ENCODE results near the gene NUBP1.

The NUBP1 gene

DNA sequence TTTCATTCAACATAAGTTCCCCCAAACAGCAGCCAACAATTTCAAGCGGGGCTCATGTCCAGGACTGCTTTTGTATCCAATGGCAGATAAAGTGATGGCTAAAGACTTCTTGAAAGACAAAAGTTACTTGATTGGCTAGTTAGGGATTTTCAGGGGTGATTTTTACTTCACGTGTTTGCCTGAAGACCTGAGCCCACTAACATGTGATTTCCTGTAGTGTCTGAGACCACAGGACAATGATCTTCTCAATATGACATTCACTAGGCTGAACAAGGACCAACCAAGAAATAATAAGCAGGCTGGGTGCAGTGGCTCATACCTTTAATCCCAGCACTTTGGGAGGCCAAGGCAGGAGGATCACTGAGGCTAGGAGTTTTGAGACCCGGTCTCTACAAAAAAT lies 64.6 kb downstream of the NUBP1 start:
- no peak overlapping the region for H2AK5ac ChIP-seq (ENCODE audit: low read length, severe bottlenecking)
- no peaks in the 10 kb centered on the region for H3K79me1 ChIP-seq (replicated peaks; ENCODE audit: low read length, poor library complexity, severe bottlenecking)
- H2BK5ac ChIP-seq (ENCODE audit: low read depth, low read length, poor library complexity, severe bottlenecking), result no peak overlapping the region
- H4K8ac ChIP-seq (ENCODE audit: low read length), result no peak overlapping the region
- no peak overlapping the region for H2AFZ ChIP-seq (ENCODE audit: low read depth, low read length)
- H2BK12ac ChIP-seq (ENCODE audit: low read length in 2 of 2), result no peak overlapping the region
- no peak overlapping the region for H3K18ac ChIP-seq (ENCODE audit: low read depth in 1 of 2, low read length in 2 of 2)
- H3K36me3 ChIP-seq (ENCODE audit: control insufficient read depth in 1 of 2, insufficient read depth in 2 of 2, low read depth in 1 of 2, low read length in 2 of 2), result no peaks in the 10 kb centered on the region
- no peak overlapping the region for H3K23ac ChIP-seq (ENCODE audit: low read length in 2 of 2)
- no peak overlapping the region for H2BK15ac ChIP-seq (ENCODE audit: low read depth, poor library complexity, severe bottlenecking)
- H3K9ac ChIP-seq (ENCODE audit: low read length), result no peak overlapping the region
- no peaks in the 10 kb centered on the region for H3K4me1 ChIP-seq (ENCODE audit: control insufficient read depth, insufficient read depth, low read depth, low read length)
- H3K27me3 ChIP-seq (ENCODE audit: control insufficient read depth in 1 of 2, insufficient read depth in 1 of 2, low read length in 2 of 2), result peaks cover 5 to 16% of the 10 kb centered on the region in 2 experiments
- H3K27ac ChIP-seq (ENCODE audit: low read length, poor library complexity, severe bottlenecking), result no peak overlapping the region
- no peak overlapping the region for H4K91ac ChIP-seq (ENCODE audit: low read length)
- no peak overlapping the region for H3K4me2 ChIP-seq (ENCODE audit: low read length, poor library complexity, severe bottlenecking)
- 94% methylated on average over 3 of the region's 3 CpGs for WGBS
- DNase-seq, result no peak
- H3K4me3 ChIP-seq (ENCODE audit: insufficient read depth in 1 of 2, low read depth in 1 of 2, low read length in 2 of 2), result no peak overlapping the region
- H2BK120ac ChIP-seq (ENCODE audit: low read depth, low read length), result no peak overlapping the region
- no peak overlapping the region for H3K14ac ChIP-seq (ENCODE audit: low read length in 2 of 2)
- no peaks in the 10 kb centered on the region for H3K9me3 ChIP-seq (ENCODE audit: control insufficient read depth, low read length)
- no peak overlapping the region for H3K4ac ChIP-seq (ENCODE audit: low read depth in 1 of 2, low read length in 2 of 2)

DNA sequence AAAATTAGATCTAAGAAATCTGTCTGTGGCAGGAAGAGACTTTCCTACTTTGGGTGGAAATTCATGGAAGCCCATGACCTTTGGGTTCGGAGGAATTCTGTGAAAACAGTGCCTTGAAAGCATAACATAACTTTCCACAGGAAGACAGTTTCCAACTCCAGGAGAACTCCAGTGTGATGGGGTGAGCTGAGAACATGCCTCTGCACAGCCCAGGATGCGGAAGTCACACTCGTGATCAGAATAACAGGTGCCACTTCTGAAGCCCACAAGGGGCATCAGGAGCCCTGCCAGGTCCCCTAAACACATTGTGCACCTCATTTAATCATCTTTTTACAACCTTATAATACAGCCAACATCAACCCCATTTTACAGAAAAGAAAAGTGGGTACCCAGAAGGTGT lies 65.2 kb downstream of the NUBP1 start:
- H3K9ac ChIP-seq (ENCODE audit: low read length), result no peak overlapping the region
- H3K23ac ChIP-seq (ENCODE audit: low read length in 2 of 2), result no peak overlapping the region
- H3K4ac ChIP-seq (ENCODE audit: low read depth in 1 of 2, low read length in 2 of 2), result no peak overlapping the region
- no peak overlapping the region for H2BK12ac ChIP-seq (ENCODE audit: low read length in 2 of 2)
- no peaks in the 10 kb centered on the region for H3K4me1 ChIP-seq (ENCODE audit: control insufficient read depth, insufficient read depth, low read depth, low read length)
- H2AFZ ChIP-seq (ENCODE audit: low read depth, low read length), result no peak overlapping the region
- no peak overlapping the region for H2AK5ac ChIP-seq (ENCODE audit: low read length, severe bottlenecking)
- H3K27ac ChIP-seq (ENCODE audit: low read length, poor library complexity, severe bottlenecking), result no peak overlapping the region
- H3K14ac ChIP-seq (ENCODE audit: low read length in 2 of 2), result no peak overlapping the region
- no peaks in the 10 kb centered on the region for H3K9me3 ChIP-seq (ENCODE audit: control insufficient read depth, low read length)
- no peak for DNase-seq
- H2BK120ac ChIP-seq (ENCODE audit: low read depth, low read length), result no peak overlapping the region
- peaks cover 5 to 16% of the 10 kb centered on the region in 2 experiments for H3K27me3 ChIP-seq (ENCODE audit: control insufficient read depth in 1 of 2, insufficient read depth in 1 of 2, low read length in 2 of 2)
- H3K18ac ChIP-seq (ENCODE audit: low read depth in 1 of 2, low read length in 2 of 2), result no peak overlapping the region
- no peak overlapping the region for H4K91ac ChIP-seq (ENCODE audit: low read length)
- H3K36me3 ChIP-seq (ENCODE audit: control insufficient read depth in 1 of 2, insufficient read depth in 2 of 2, low read depth in 1 of 2, low read length in 2 of 2), result no peaks in the 10 kb centered on the region
- H3K79me1 ChIP-seq (replicated peaks; ENCODE audit: low read length, poor library complexity, severe bottlenecking), result no peaks in the 10 kb centered on the region
- H3K4me2 ChIP-seq (ENCODE audit: low read length, poor library complexity, severe bottlenecking), result no peak overlapping the region
- no peak overlapping the region for H4K8ac ChIP-seq (ENCODE audit: low read length)
- H2BK5ac ChIP-seq (ENCODE audit: low read depth, low read length, poor library complexity, severe bottlenecking), result no peak overlapping the region
- 89% methylated on average over 3 of the region's 3 CpGs for WGBS
- no peak overlapping the region for H2BK15ac ChIP-seq (ENCODE audit: low read depth, poor library complexity, severe bottlenecking)
- no peak overlapping the region for H3K4me3 ChIP-seq (ENCODE audit: insufficient read depth in 1 of 2, low read depth in 1 of 2, low read length in 2 of 2)

DNA sequence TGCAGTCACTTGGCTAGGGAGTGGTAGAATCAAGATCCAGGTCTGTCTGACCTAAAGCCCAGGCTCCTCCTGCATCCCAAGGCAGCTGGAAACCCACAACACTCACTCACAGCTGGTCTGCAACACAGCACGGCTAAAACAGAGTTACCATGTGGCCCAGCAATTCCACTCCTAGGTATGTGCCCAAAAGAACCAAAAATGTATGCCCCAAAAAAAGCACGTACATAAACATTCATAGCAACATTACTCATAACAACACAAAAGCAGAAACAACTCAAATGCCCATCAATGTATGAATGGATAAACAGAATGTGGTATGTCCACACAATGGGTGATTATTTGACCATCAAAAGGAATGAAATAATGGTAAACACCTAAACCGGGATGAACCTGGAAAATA lies 66.1 kb downstream of the NUBP1 start:
- H3K23ac ChIP-seq (ENCODE audit: low read length in 2 of 2), result no peak overlapping the region
- H3K18ac ChIP-seq (ENCODE audit: low read depth in 1 of 2, low read length in 2 of 2), result no peak overlapping the region
- H3K4ac ChIP-seq (ENCODE audit: low read depth in 1 of 2, low read length in 2 of 2), result no peak overlapping the region
- peaks cover 5 to 18% of the 10 kb centered on the region in 2 experiments for H3K27me3 ChIP-seq (ENCODE audit: control insufficient read depth in 1 of 2, insufficient read depth in 1 of 2, low read length in 2 of 2)
- no peak overlapping the region for H2AK5ac ChIP-seq (ENCODE audit: low read length, severe bottlenecking)
- H3K9ac ChIP-seq (ENCODE audit: low read length), result no peak overlapping the region
- H2BK5ac ChIP-seq (ENCODE audit: low read depth, low read length, poor library complexity, severe bottlenecking), result no peak overlapping the region
- DNase-seq, result no peak
- H3K14ac ChIP-seq (ENCODE audit: low read length in 2 of 2), result no peak overlapping the region
- H3K4me3 ChIP-seq (ENCODE audit: insufficient read depth in 1 of 2, low read depth in 1 of 2, low read length in 2 of 2), result no peak overlapping the region
- no peak overlapping the region for H2BK15ac ChIP-seq (ENCODE audit: low read depth, poor library complexity, severe bottlenecking)
- H3K4me1 ChIP-seq (ENCODE audit: control insufficient read depth, insufficient read depth, low read depth, low read length), result no peaks in the 10 kb centered on the region
- no peak overlapping the region for H2AFZ ChIP-seq (ENCODE audit: low read depth, low read length)
- H4K8ac ChIP-seq (ENCODE audit: low read length), result no peak overlapping the region
- H4K91ac ChIP-seq (ENCODE audit: low read length), result no peak overlapping the region
- H3K79me1 ChIP-seq (replicated peaks; ENCODE audit: low read length, poor library complexity, severe bottlenecking), result no peaks in the 10 kb centered on the region
- 94% methylated on average over 2 of the region's 3 CpGs for WGBS
- no peak overlapping the region for H2BK12ac ChIP-seq (ENCODE audit: low read length in 2 of 2)
- H2BK120ac ChIP-seq (ENCODE audit: low read depth, low read length), result no peak overlapping the region
- no peak overlapping the region for H3K4me2 ChIP-seq (ENCODE audit: low read length, poor library complexity, severe bottlenecking)
- no peaks in the 10 kb centered on the region for H3K9me3 ChIP-seq (ENCODE audit: control insufficient read depth, low read length)
- no peaks in the 10 kb centered on the region for H3K36me3 ChIP-seq (ENCODE audit: control insufficient read depth in 1 of 2, insufficient read depth in 2 of 2, low read depth in 1 of 2, low read length in 2 of 2)
- no peak overlapping the region for H3K27ac ChIP-seq (ENCODE audit: low read length, poor library complexity, severe bottlenecking)

DNA sequence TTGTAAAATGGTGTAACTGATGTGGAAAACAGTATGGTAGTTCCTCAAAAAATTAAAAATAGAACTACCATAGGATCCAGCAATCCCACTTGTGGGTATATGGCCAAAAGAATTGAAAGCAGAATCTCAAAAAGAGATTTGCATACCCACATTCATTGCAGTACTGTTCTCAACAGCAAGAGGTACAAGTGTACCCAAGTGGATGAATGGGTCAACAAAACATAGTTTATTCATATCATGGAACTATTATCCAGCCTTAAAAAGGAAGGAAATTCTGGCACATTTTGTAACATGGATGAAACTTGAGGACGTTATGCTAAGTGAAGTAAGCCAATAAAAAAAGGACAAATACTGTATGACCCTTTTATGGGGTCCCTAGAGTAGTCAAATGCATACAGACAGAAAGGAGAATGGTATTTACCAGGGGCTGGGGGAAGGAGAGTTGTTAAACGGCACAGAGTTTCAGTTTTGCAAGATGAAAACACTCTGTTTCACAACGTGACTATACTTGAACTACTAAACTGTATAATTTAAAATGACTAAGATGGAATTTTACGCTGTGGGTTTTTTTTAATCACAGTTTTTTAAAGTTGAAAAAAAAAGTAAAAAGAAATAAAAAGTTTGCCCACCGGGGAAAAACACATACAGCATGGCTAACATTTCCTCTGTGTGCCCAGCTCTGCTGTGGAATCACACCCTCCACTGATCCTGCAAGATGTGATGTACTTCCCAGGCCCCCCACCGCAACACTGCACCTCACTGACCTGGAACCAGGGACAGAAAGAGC lies 68.9 kb downstream of the NUBP1 start:
- no peaks in the 10 kb centered on the region for H3K4me1 ChIP-seq (ENCODE audit: control insufficient read depth, insufficient read depth, low read depth, low read length)
- H2BK15ac ChIP-seq (ENCODE audit: low read depth, poor library complexity, severe bottlenecking), result no peak overlapping the region
- H3K27me3 ChIP-seq (ENCODE audit: control insufficient read depth in 1 of 2, insufficient read depth in 1 of 2, low read length in 2 of 2), result peaks cover 13 to 24% of the 10 kb centered on the region in 2 experiments
- no peaks in the 10 kb centered on the region for H3K79me1 ChIP-seq (replicated peaks; ENCODE audit: low read length, poor library complexity, severe bottlenecking)
- no peak overlapping the region for H4K91ac ChIP-seq (ENCODE audit: low read length)
- no peak overlapping the region for H2BK5ac ChIP-seq (ENCODE audit: low read depth, low read length, poor library complexity, severe bottlenecking)
- no peak overlapping the region for H3K4ac ChIP-seq (ENCODE audit: low read depth in 1 of 2, low read length in 2 of 2)
- H3K9ac ChIP-seq (ENCODE audit: low read length), result peak overlapping the region; percentile 37
- no peak overlapping the region for H2AK5ac ChIP-seq (ENCODE audit: low read length, severe bottlenecking)
- no peak overlapping the region for H4K8ac ChIP-seq (ENCODE audit: low read length)
- peak overlapping the region; percentile 30 for H2BK120ac ChIP-seq (ENCODE audit: low read depth, low read length)
- H3K14ac ChIP-seq (ENCODE audit: low read length in 2 of 2), result no peak overlapping the region
- no peak overlapping the region for H3K27ac ChIP-seq (ENCODE audit: low read length, poor library complexity, severe bottlenecking)
- H3K9me3 ChIP-seq (ENCODE audit: control insufficient read depth, low read length), result no peaks in the 10 kb centered on the region
- H3K18ac ChIP-seq (ENCODE audit: low read depth in 1 of 2, low read length in 2 of 2), result no peak overlapping the region
- no peak overlapping the region for H3K23ac ChIP-seq (ENCODE audit: low read length in 2 of 2)
- no peak for DNase-seq
- no peak overlapping the region for H2AFZ ChIP-seq (ENCODE audit: low read depth, low read length)
- H2BK12ac ChIP-seq (ENCODE audit: low read length in 2 of 2), result no peak overlapping the region
- no peak overlapping the region for H3K4me3 ChIP-seq (ENCODE audit: insufficient read depth in 1 of 2, low read depth in 1 of 2, low read length in 2 of 2)
- H3K4me2 ChIP-seq (ENCODE audit: low read length, poor library complexity, severe bottlenecking), result no peak overlapping the region
- WGBS, result 58% methylated on average over 2 of the region's 6 CpGs
- no peaks in the 10 kb centered on the region for H3K36me3 ChIP-seq (ENCODE audit: control insufficient read depth in 1 of 2, insufficient read depth in 2 of 2, low read depth in 1 of 2, low read length in 2 of 2)

Measured in mesenchymal stem cell (in vitro differentiated cells and primary cell).